Endothelial cell of umbilical vein (primary cell): ENCODE data around the gene NEDD4.

Experiments used
- CTCF ChIP-seq, 2 donors: IDR thresholded peaks; 1 replicate in 1 of 2; 2 replicates in 1 of 2; pipeline ENCODE4 v1.5.1; 2011; ENCODE audit warnings: low read length in 2 of 2, mild to moderate bottlenecking in 2 of 2, moderate library complexity in 2 of 2, control low read depth in 1 of 2, inconsistent platforms in 1 of 2, low read depth in 1 of 2; ENCODE audit not compliant: insufficient read depth in 1 of 2; ENCODE audit errors: extremely low read depth in 1 of 2
- POLR2A ChIP-seq: IDR thresholded peaks from 2 replicates; pipeline ENCODE4 v1.6.1; 2012; ENCODE audit warnings: low read depth, mild to moderate bottlenecking, control low read depth, low read length

- no peak for TF ChIP-seq POLR2A
- no peak for TF ChIP-seq CTCF (IDR thresholded peaks at IDR 0.05; ENCODE audit: extremely low read depth in 1 of 2, insufficient read depth in 1 of 2, low read depth in 1 of 2, low read length in 2 of 2)
Measured at GRCh38 chr15:56019819-56020486, 26.5 kb upstream of the NEDD4 start.
